Activated naive CD8-positive, alpha-beta T cell treated with anti-CD3 and anti-CD28 coated beads, Interleukin-2, amount 50 U/mL, for 24 hours (primary cell): ENCODE data around the gene NME4.

Experiments used
- ATAC-seq: fragments of 150-1000 bp; cut with Tn5 transposase; one replicate; pipeline ENCODE4 v1.10.0; 2021
- DNase-seq: peaks from one replicate; pipeline ENCODE4 v3.0.0; 2021
- H3K27ac Mint-ChIP-seq: one replicate; pipeline ENCODE4 v1.8.0; 2021; ENCODE audit warnings: mild to moderate bottlenecking, mixed read lengths
- H3K27me3 Mint-ChIP-seq: one replicate; pipeline ENCODE4 v1.8.0; 2021; ENCODE audit warnings: mixed read lengths
- H3K36me3 Mint-ChIP-seq: one replicate; pipeline ENCODE4 v1.8.0; 2021; ENCODE audit warnings: low read depth, mixed read lengths
- H3K4me1 Mint-ChIP-seq: one replicate; pipeline ENCODE4 v1.8.0; 2021; ENCODE audit warnings: mixed read lengths
- H3K4me3 Mint-ChIP-seq: one replicate; pipeline ENCODE4 v1.8.0; 2021; ENCODE audit warnings: mild to moderate bottlenecking, moderate library complexity, mixed read lengths
- H3K9me3 Mint-ChIP-seq: one replicate; pipeline ENCODE4 v1.8.0; 2021; ENCODE audit warnings: mixed read lengths

The NME4 gene

DNA sequence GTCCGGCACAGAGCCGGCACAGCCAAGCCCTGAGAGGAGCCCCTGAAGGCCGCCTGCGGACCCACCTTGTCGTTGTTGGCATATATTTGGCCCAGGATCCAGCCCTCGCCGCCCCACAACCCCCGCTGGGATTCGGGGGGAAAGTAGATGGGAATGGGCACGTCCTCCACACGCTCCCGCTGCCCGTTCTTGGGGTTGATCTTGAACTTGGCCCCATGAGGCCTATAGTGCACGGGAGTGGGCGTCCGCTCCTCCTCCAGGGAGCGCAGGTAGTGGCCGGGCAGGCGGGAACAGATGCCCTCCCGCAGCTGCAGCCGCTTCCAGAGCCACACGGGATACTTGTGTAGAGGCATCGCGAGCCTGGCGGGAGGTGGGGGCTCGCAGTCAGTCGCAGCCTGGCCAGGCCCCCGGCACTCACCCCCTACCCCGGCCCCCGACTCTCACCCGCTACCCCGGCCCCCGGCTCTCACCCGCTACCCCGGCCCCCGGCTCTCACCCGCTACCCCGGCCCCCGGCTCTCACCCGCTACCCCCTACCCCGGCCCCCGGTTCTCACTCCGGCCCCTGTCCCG, 27.0 kb upstream of the NME4 start:
- peak overlapping the region; percentile 81 for H3K4me3 Mint-ChIP-seq
- peak overlapping the region; percentile 89 for H3K27ac Mint-ChIP-seq
- peaks cover 12% of the 10 kb centered on the region for H3K4me1 Mint-ChIP-seq
- H3K9me3 Mint-ChIP-seq, result no peaks in the 10 kb centered on the region
- DNase-seq, result no peak
- no peaks in the 10 kb centered on the region for H3K27me3 Mint-ChIP-seq
- peaks cover 11% of the 10 kb centered on the region for H3K36me3 Mint-ChIP-seq
- ATAC-seq, result no peak

DNA sequence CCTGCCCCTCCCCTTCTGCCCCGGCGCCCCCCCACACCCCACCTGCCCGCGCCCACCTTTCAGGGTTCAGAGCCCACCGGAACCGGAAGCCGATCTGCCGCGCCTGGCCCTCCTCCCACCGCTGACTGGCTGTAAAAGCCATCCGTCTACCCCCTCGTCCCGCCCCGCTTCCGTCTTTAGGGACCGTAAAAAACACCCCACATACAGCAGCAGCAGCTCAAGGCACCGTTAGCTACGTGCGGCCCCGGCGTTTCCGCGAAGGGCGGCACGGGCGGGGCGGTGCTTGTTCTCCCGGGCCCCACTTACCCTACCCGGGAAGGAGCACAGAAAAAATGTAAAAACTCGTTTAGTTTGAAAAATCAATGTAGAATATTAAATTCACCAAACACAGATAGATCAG, 26.6 kb upstream of the NME4 start, which contains the start of gene MRPL28:
MRPL28 (minus strand) TSS at position 96 of the 400 bp plus-strand sequence. CDS start 320 bp downstream, outside the sequence.
- Mint-ChIP-seq H3K27ac (peak within 1 kb of the TSS; percentile 89), H3K36me3 (peaks cover 11% of the 10 kb centered on the region), H3K4me3 (peak within 1 kb of the TSS; percentile 81), H3K27me3 (no peaks in the 10 kb centered on the region), H3K4me1 (peaks cover 12% of the 10 kb centered on the region), H3K9me3 (no peaks in the 10 kb centered on the region)
- ATAC-seq (peak; percentile 98), DNase-seq (peak; percentile 95)

GRCh38 chr16:370979-371514, 26.0 kb upstream of the NME4 start:
- Mint-ChIP-seq H3K9me3 (no peaks in the 10 kb centered on the region), H3K4me1 (peaks cover 12% of the 10 kb centered on the region), H3K36me3 (peaks cover 11% of the 10 kb centered on the region), H3K4me3 (peak overlapping the region; percentile 81), H3K27me3 (no peaks in the 10 kb centered on the region), H3K27ac (peak overlapping the region; percentile 89)
- no peak for DNase-seq
- ATAC-seq, result no peak

- no peaks in the 10 kb centered on the region for H3K27me3 Mint-ChIP-seq
- H3K4me1 Mint-ChIP-seq, result peaks cover 12% of the 10 kb centered on the region
- peaks cover 9% of the 10 kb centered on the region for H3K36me3 Mint-ChIP-seq
- no peak overlapping the region for H3K27ac Mint-ChIP-seq
- H3K4me3 Mint-ChIP-seq, result no peak overlapping the region
- ATAC-seq, result no peak
- no peaks in the 10 kb centered on the region for H3K9me3 Mint-ChIP-seq
- no peak for DNase-seq
Measured at GRCh38 chr16:371515-372301, 25.3 kb upstream of the NME4 start.

DNA sequence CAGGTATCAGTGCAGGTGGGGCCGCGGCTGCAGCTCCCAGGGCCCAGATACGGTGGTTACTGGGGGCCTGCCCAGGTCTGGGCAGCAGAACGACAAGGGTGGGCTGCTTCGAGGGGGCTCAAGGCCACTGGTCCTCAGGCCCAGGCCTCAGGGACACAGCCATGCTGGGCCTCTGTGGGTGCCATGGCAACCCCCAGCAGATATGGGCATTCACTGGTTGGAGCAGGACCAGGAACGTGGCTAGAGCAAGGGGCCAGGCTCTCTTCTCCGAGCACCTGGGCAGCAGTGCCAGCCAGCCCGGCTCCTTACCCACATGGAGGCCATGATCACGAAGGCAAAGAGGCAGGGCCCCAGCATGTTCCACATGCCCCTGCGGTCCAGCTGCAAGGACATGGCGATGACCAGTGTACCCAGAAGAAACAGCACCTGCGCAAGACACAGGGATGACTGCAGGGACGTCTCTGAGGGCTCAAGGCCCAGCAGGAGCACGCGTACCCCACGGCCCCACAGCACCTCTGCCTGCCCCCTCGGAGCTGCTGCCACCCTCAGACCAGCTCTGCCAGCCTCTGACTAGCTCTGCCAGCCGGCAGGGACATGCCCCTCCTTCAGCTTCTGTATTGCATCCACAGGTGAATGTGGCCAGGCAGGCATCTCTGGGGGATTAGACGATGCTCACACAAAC, 24.6 kb upstream of the NME4 start:
- Mint-ChIP-seq H3K36me3 (peaks cover 4% of the 10 kb centered on the region), H3K27me3 (no peaks in the 10 kb centered on the region), H3K4me1 (peaks cover 12% of the 10 kb centered on the region), H3K4me3 (no peak overlapping the region), H3K9me3 (no peaks in the 10 kb centered on the region), H3K27ac (no peak overlapping the region)
- DNase-seq (no peak), ATAC-seq (no peak)

DNA sequence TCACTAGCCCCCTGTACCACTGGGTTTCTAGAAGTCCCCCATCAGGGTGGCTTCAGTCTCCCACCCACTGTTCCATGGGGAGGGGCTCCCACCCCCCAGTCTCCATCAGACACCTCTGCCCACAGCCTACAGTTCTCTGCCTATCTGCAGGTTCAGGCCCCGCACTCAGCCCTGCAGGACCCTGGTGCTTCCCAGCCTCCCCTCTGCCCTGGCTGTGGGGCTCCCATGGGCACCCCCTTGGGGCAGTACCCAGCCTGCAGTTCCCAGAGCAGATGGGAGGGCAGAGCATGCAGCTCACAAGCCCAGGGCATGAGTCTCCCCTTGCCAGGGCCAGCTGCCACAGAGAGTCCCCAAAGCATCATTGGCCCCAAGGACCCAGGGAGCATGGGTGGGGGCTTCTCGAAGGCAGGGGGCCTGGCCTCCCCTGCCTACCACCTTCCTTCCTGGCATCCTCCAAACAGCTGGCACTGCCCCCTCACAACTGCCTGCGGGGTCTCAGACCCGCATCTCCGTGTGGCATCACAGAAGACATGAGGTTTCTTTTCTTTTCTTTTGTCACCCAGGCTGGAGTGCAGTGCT, 23.9 kb upstream of the NME4 start:
- H3K27me3 Mint-ChIP-seq, result no peaks in the 10 kb centered on the region
- peaks cover 12% of the 10 kb centered on the region for H3K4me1 Mint-ChIP-seq
- H3K36me3 Mint-ChIP-seq, result peaks cover 4% of the 10 kb centered on the region
- no peak overlapping the region for H3K27ac Mint-ChIP-seq
- H3K4me3 Mint-ChIP-seq, result no peak overlapping the region
- no peaks in the 10 kb centered on the region for H3K9me3 Mint-ChIP-seq
- no peak for ATAC-seq
- no peak for DNase-seq

GRCh38 chr16:373848-374615, 23.0 kb upstream of the NME4 start:
- Mint-ChIP-seq H3K4me3 (no peak overlapping the region), H3K36me3 (peaks cover 1% of the 10 kb centered on the region), H3K27ac (no peak overlapping the region), H3K4me1 (peaks cover 12% of the 10 kb centered on the region), H3K27me3 (no peaks in the 10 kb centered on the region), H3K9me3 (no peaks in the 10 kb centered on the region)
- ATAC-seq, result no peak
- DNase-seq, result no peak

DNA sequence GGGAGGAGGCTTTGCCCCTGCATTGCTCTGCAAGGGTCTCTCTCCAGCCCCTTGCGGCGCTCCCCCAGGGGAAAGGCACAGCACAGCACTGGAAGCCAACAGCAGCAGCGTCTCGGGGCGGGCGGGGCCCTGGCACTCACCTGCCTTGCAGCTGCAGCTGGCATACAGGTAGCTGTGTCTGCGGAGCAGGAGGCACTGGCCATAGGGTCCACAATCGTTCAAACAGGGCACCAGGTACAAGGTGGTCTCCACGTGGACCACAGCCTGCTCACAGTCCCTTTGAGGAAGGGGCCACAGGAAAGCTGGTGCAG, 22.4 kb upstream of the NME4 start:
- ATAC-seq (no peak), DNase-seq (no peak)
- H3K36me3 Mint-ChIP-seq, result no peaks in the 10 kb centered on the region
- peaks cover 12% of the 10 kb centered on the region for H3K4me1 Mint-ChIP-seq
- H3K4me3 Mint-ChIP-seq, result no peak overlapping the region
- no peaks in the 10 kb centered on the region for H3K9me3 Mint-ChIP-seq
- no peak overlapping the region for H3K27ac Mint-ChIP-seq
- H3K27me3 Mint-ChIP-seq, result no peaks in the 10 kb centered on the region

- Mint-ChIP-seq H3K4me1 (peaks cover 15% of the 10 kb centered on the region), H3K36me3 (no peaks in the 10 kb centered on the region), H3K9me3 (no peaks in the 10 kb centered on the region), H3K27ac (no peak overlapping the region), H3K27me3 (no peaks in the 10 kb centered on the region), H3K4me3 (no peak overlapping the region)
- DNase-seq, result no peak
- no peak for ATAC-seq
Measured at GRCh38 chr16:375212-375611, 21.8 kb upstream of the NME4 start.

DNA sequence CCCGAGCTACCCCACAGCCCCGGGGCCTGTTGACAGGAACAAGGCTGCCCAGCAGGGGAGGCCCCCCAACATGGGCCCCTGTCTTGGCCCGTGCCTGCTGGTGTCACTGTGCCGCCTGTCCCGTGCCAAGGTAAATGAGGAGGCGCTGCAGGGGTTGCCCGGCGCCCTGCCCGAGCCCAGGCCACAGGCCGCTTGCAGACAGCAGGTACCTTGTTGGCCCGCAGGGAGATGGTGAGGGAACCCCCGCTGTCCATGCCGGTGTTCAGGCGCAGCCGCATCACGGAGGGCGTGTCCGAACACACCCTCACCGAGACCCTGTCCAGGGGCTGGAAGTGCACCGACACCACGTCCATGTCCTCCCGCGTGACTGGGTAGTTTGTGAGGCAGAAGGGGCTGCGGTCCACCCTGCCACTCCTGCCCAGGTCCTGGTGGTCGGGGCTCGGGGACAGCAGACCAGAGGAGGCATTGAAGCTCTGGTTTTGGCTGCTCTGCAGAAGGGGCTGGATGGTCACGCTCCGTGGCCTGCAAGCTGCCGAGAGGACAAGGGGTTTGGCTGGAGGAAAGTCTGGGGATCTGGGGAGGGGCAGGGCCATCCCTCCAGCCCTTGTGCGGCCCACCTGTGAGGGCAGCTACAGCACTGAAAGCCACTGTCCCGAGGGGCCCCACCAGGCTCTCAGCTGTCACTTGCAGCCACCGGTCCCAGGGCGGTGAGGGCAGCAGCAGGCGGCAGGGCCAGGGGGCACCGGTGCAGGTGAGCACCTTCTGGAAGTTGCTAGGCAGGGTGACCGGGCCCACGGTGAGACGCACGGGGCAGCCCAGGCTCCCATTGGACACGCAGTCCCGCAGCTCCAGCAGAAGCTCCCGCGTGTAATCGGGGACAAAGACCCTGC, 20.8 kb upstream of the NME4 start:
- Mint-ChIP-seq H3K36me3 (no peaks in the 10 kb centered on the region), H3K9me3 (no peaks in the 10 kb centered on the region), H3K4me3 (no peak overlapping the region), H3K27me3 (no peaks in the 10 kb centered on the region), H3K27ac (no peak overlapping the region), H3K4me1 (peaks cover 11% of the 10 kb centered on the region)
- DNase-seq (no peak), ATAC-seq (no peak)

DNA sequence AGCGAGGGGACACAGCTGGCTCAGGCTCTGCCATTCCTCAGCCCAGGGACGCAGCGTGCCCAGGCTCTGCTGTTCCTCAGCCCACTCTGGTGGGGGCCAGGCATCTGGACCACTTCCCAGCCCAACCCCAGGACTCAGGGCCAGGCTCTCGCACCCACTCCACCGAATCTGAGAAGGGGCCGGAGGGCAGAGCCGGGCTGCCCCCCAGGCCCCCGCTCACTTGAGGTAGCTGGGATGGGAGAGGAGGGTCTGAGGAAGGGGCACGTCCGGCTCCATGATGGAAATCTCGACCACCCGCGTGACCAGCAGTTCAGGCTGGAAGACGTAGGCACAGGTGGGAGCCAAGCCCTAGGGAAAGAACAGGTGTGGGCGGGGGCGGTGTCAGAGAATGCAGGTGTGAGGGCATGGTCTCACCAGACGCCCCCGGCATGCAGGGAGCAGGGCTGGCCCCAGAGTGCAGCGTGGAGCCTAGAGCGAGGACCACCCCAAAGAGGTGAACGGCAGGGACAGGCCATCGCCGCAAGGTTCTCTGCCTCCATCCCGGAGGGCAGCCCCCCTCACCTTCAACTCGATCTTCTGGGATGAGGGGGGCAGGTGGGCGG, 20.1 kb upstream of the NME4 start:
- Mint-ChIP-seq H3K27me3 (no peaks in the 10 kb centered on the region), H3K27ac (no peak overlapping the region), H3K36me3 (no peaks in the 10 kb centered on the region), H3K4me3 (no peak overlapping the region), H3K9me3 (no peaks in the 10 kb centered on the region), H3K4me1 (peaks cover 9% of the 10 kb centered on the region)
- no peak for ATAC-seq
- no peak for DNase-seq

- ATAC-seq (no peak), DNase-seq (no peak)
- Mint-ChIP-seq H3K36me3 (no peaks in the 10 kb centered on the region), H3K27ac (no peak overlapping the region), H3K4me3 (no peak overlapping the region), H3K4me1 (peaks cover 10% of the 10 kb centered on the region), H3K27me3 (no peaks in the 10 kb centered on the region), H3K9me3 (no peaks in the 10 kb centered on the region)
Measured at GRCh38 chr16:377419-377951, 19.5 kb upstream of the NME4 start.
